SKM-1 (cell line): ENCODE measurements around the gene CNFN.

Source experiments
- DNase-seq: peaks from one replicate; lab custom pipeline; 2025; ENCODE audit not compliant: unreplicated experiment; lab: John Stamatoyannopoulos, UW

Gene CNFN, protein sequence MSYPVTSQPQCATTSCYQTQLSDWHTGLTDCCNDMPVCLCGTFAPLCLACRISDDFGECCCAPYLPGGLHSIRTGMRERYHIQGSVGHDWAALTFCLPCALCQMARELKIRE

DNA sequence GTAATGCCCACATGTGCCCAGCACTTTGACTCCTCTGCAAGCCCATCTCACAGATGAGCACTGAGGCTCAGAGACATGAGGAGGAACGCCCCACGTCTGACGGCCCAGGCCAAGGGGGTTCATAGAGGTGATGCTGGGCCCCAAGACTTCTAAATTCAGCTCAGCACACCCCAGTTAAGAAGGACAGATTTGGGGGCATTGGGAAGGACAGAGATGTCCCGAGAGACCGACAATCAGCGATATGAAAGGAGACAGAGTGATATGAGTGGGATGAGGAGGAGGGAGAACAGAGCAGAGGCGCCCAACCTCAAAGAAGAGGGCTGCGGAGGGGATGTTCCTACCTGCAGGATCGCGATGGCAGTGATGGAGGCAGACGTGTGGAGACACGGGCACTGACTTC, at the start of gene CNFN:
CNFN (minus strand) TSS at position 399 of the 400 bp plus-strand sequence. CDS start 1,260 bp downstream, outside the sequence.
- DNase-seq: no peak

DNA sequence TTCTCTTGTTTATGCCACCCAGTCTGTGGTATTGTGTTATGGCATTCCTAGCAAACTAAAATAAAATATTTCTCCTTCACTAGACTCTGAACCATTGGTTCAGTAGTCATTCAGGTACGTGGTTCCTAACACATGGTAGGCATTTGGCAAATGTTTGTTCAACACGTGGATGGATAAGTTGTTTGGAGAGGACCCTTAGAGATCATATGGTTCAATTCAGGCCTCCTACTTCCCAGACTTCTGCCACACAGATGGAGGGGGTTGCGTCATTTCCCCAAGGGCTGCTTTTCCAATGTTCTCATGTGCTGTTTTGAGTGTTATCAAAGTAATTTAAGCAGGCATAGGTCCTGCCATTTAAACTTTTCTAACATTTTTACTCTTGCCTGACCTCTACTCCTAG, 45.9 kb upstream of the CNFN start:
- no peak for DNase-seq

DNA sequence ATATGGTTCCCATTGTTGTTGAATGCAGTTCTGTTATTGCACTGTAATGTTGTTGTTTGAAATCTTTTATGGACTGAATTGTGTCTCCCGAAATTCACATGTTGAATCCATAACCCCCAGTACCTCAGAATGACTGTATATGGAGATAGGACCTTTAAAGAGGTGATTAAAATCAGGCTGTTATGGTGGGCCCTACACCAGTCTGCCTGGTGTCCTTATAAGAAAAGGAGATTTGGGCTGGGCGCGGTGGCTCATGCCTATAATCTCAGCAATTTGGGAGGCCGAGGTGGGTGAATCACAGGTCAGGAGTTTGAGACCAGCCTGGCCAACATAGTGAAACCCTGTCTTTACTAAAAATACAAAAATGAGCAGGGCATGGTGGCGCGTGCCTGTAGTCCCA, 45.2 kb upstream of the CNFN start:
- no peak for DNase-seq

DNA sequence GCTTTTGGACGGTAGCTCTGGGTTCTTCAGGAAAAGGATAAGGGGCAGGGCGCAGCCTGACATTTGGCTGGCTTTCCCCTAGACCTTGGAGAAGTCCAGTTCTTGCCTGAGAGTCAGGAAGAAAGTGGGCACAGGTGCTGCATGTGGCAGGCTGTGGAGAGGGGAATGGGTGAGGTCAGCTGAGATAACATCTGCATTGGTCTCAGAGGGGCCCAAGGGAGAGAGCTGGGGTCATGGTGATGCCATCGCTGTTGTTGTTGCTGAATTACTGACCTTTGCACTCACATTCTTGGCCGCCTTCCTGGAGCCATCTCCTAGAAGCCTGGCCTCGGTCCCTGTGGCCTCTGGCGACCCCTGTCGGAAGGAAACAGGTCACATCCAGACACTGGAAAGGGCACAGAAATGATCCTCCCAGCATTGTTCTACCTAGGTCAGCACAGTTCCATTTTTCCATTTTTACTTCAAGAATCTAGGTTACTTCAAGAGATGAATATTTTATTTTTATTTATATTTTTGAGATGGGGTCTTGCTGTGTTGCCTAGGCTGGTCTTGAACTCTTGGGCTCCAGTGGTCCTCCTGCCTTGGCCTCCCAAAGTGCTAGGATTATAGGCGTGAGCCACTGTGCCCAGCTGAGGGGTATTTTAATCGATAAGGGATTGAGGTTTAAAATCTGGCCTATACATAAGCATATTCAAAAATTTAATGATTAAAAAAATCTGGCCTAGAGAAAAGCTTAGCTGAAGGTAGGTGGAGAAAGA, 43.6 kb upstream of the CNFN start:
- peak; percentile 8 for DNase-seq

DNA sequence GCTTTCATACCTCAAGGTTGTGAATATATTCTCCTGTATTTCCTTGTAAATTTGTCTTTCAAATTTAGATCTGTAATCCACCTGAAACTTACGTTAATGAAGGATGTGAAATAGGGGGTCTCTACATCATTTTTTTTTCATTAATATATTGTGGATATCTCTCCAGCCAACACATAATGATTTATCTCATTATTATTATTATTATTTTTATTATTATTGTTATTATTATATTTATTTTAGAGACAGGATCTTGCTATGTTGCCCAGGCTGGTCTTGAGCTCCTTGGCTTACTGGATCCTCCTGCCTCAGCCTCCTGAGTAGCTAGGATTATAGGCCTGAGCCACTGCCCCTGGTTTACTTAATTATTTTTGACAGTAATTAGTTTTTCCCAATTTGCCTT, 41.4 kb upstream of the CNFN start:
- no peak for DNase-seq

DNA sequence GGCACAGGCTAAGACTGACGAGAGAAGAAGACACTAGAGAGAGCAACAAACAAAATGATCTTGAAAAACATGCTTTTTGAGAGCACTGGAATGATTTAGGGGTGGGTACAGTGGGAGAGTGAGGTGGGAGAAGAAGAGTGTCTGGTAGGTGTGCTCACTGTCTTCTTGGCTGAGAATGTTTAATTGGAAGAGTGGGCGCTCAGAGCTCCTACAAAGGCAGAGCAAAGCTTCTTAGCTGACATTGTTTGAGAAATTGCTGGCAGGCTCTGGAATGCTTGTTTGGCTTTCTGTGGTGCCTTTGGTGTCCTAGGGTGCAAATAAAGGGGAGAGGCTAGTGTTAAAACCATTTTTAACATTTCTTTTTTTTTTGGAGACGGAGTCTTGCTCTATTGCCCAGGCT, 38.6 kb upstream of the CNFN start:
- no peak for DNase-seq

DNA sequence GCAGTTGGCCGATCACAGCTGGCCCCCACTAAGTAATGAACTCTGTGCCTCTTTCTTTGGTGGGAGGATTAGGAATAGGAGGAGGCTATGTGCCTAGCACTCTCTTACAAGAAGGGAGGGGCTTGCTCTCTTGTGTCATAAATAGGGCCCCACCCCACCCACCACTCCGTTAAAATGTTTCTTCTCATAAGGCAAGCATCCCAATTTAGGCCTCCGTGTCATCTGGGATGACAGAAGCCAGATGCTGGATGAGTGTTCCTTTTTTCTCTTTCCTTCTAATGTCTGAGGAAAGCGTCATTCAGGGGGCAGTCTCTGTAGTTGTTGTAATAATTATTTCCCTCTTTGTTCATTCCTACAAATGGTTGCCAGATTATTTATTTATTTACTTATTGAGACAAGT, 37.2 kb upstream of the CNFN start, which contains the start of gene LIPE:
LIPE (minus strand) TSS at position 76 of the 400 bp plus-strand sequence. CDS start 239 bp downstream, outside the sequence.
- no peak for DNase-seq

DNA sequence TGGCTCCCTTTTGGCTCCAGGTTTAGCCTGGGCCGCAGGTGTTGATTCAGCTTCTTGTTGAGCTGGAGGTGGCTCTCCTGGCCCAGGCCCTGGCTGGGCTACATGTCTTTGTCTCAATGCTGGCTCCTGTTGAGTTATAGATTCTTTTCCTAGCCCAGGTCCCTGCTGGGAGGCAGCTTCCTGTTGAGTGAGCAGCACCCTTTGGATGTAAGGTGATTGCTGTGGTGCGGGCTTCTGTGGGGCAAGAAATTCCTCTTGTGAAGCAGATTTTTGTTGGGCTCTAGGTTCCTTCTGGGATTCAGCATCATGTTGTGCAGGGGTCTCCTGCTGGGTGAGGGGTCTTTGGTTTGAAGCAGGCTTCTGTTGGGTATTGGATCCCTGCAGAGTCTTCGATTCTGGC, 36.5 kb upstream of the CNFN start:
- no peak for DNase-seq

DNA sequence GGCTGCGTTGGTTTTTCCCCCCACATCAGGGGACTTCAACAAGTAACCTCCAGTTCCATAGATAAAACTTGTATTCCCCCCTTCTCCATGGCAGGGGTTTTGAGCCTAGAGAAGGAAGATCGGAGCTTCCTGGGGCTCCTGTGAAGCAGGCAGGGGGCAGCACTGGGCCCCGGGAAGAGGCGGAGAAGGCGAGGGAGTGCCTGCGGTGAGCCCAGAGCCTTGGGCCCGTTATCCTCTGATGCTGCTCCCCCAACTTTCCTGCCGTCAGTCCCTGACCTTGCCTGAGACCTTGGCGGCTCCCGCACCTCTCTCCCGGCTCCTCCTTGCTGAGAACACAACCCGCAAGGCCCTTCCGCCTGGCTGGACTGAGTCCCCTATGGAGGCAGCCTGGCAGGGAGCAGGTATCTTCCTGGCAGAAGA, 34.6 kb upstream of the CNFN start:
- DNase-seq: no peak

DNA sequence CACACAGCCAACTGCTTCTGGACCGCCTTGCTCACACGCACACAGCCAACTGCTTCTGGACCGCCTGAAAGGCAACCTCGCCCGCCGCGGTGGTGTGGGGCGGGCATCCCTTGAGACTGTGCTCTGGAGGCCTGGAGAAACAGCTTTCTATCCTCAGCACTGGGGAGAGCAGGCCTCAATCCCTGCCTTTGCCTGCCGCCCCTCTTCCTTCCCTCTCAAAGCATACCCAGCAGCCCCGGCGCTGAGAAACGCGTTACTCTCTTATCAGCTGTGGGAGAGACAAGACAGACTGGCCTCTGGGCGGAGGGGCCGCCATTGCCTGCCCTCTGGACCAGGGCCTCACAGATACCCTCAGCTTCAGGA, 34.2 kb upstream of the CNFN start:
- DNase-seq: no peak

DNA sequence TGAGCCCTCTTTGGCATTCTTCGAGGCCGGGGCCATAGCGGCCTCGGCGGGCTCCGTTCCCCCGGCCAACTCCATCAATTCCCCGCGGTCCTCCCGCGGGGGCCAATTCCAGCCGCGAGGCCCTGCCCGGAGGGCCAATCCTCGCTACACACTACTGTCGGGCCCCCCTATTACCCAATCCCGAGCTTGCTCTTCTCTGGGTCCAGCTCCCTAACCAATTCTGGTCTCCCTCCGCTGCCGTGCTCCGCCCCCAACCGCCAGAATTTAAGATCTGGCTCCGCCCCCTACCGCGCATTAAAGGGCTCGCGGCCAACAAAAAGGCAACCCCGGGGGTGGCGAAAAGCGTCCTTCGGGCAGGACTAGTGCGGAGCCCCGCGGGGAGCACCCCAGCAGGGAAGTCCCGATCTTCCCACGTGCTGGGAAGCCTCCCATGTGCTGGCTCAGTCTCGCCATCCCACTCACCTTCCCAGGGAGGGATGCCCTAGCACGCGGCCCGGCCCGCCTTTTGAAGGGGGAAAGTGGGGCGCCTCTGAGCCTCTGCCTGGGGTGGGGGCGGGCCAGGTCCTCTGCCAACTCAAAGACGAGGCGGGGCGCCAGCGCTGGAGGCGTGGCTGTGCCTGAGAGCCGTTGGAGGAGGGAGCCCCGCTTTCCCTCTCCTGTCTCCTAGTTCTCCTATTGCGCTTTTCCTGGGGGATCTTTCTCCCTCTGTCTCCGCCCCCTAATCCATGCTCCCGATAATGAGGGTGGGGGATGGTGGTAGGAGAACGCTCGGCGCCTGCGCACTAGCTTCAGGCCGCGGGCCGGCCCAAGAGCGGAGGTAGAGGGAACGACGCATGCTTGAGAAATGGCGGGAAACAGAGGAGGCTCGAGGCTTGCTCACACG, 33.6 kb upstream of the CNFN start:
- DNase-seq: peak; percentile 60

DNA sequence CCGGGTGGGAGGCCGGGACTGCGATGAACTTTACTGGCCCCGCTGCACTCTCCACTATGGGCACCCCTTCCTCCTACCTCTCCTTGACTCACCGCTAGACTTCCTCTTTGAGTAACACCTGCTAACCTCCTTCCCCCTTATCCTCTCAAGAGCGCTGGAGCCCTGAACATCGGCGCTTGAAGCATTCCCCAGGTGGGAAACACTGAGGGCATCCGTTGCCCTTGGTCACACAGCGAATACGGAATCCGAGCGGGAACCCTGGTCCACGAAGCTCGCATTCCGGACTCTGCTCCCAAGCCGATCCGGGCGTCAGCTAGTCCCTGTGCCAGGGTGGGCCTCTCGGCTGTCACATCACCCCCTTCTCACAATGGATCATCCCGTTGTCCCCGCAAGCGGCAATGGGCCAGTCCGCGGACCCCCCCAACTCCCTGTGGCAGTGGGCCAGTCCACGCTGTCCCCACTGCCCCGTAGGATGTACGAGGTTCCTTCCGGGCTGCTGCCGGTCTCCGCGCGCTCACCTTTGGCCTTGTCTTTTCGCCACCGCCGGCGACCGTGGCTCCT, 32.9 kb upstream of the CNFN start:
- DNase-seq: no peak

DNA sequence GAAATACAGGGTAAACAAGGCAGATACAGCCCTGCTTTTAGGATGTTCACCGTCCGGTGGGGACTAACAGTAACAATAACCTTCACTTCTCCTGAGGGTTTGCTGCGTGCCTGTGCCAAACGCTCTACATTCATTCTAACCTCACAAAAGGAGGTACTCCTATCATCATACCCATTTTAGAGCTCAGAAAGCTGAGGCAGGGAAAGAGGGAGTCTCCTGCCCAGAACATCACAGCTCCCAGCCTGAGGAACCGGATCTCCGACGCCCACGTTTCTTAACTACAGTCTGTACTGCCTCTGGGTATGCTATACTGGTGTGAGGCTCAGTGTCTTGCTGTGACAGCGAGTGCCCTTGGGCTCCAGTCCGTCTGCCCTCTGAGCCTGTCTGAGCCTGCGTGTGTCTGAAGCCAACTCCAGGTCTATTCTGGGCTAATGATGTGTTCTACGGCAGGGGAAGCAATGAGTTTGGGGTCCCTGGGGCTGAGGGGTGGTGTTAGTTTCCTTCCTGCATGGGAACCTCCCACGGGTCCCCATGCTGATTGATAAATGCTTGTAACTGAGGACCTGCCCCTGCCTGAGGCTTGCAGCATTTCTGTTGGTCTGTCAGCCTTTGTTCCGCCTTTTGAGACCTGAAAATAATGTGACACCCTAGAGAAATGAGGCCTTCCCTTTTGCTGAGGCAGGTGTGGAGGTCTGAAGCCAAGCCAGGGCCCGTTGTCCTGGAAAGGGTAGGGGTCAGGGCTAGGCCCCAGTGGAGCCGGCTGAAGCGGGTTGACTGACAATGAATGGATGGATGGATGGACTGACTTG, 32.2 kb upstream of the CNFN start:
- DNase-seq: no peak

DNA sequence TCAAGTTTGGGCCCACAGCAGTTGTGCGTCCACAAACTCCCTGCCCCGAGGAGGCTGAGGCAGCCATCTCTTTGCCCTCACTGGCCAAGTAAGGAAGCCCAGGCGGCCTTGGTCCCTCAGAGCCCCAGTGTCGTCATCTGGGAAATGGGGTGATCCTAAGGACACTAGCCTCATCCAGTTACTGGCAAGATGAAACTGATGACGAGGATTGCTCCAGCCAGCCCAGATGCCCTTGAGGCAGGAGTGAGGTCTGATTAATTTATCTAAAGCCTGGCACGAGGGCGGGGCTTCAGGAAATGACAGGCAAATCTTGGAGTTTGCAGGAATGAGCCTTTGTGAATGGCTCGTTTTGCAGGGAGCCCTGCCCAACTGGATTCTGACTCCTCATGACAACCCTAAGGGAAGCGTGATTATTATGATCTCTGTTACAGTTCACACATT, 31.5 kb upstream of the CNFN start:
- DNase-seq: no peak

DNA sequence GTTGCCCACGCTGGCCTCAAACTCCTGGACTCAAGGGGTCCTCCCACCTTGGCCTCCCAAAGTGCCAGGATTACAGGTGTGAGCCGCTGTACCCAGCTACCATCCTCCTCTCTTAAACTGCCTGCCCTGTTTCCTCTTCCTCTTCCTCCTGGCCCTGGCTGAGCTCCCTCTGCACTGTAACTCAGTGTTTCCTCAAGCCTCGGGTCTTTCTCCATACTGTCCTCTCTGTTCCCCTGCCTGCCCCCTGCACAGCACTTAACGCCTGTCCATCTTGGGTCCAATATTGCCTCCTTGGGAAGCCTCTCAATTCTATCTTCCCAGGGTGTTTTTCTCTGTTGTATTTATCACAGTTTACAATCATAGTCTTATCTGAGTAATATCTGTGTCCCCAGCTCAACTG, 31.0 kb upstream of the CNFN start:
- no peak for DNase-seq

DNA sequence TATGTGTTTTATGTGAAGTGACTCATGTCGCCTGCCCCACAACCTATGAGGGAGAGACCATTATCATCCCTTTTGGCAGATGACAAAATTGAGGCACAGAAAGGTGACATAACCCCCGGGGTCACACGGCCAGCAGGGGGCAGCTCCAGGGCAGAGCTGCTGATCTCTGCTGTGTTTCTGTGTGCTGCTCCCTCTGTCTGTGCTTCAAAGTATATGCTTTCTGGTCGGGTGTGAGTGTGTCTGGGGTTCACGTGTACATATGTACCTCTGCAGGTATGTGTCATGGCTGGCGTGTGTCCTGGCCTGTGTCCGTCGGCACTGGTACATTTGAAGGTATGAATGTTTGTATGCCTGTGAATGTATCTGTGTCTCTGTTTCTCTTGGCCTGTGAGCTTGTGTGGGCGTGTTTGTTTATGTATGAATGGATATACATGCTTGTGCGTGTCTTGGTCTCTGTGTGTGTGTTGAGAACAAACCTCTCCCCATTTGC, 30.0 kb upstream of the CNFN start:
- DNase-seq: no peak

DNA sequence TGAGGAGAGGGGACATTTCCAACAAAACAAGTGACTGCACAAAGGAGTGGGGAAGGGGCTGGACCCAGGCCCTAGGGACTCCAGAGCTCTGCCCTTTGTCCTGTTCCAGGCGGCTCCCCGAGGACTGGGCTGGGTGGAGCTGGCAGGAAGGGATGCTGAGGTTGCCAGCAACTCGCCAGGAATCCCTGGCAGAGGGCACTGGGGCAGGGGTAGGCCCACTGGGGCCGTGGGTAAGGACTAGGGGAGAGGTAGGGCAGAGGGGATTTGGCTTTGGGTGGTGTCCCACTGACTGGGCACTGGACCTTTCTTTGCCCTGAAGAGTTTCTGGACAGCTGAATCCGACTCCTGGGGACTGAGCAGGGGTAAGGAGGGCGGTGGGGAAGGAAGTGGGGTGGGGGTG, 29.2 kb upstream of the CNFN start:
- DNase-seq: no peak

DNA sequence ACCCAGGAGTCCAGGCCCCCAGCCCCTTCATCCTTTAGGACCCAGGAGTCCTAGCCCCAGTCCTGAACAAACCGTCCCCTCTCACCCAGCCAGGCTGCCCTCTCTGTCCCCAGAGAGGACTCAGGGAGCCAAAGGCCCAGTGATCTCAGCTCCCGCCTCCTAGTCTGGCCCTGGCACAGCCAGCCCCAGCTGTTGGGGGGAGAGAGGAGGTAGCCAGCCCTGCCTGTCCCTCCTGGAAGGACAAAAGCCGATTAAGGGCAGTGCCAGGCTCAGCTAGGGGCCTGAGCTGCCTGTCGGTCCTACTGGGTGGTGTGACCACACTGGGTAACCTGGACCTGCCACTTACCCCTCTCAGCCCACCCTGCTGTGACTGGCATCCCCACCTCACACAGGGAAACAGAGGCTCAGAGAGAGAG, 22.6 kb upstream of the CNFN start:
- no peak for DNase-seq

DNA sequence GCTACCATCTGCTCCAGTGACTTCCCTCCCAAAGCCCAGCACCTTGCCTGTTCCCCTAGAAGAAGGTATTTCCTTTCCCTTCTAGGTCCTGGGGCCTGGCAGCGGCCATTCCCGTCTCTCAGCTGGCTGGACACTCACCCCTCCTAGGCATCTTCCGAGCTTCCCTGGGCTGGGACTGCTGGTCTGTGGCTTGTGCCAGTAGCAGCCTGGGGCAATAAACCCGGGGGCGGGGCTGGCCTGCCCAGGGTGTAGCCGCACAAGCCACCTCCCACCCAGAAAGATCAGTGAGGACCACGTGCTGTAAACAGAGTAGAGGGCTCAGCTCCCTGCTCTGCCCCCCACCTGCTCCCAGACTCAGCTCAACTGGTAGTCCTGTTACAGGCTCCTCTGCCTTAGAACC, 22.1 kb upstream of the CNFN start:
- DNase-seq: no peak

DNA sequence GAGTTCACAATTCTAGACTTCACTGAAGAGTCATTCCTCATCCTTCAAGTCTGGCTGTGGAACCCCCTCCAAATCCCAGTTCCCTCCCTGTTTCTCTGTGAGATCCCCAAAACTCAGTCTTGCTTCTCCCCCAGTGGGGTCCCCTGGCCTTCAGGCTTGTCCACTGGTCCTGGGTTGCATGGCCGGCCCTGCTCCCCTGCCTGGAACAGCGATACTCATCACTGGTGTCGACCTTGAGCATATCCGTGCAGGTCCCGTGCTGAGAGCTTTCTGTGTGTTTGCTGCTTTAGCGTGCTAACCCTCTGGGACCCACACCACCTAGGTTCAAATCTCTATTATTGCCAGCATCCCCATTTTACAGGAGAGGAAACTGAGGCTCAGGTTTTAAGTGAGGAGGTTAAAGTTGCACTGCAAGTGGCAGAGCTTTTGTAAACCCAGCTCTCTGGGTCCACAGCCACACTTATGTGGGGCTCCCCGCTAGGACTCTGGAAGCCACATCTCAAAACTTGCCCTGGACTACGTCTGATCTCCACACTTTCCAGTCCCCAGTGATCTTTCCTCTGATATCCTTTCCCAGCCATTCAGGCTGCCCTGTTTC, 21.6 kb upstream of the CNFN start:
- DNase-seq: no peak
